HEK293T (cell line): ENCODE data around the gene FBXO7.
A peak's percentile ranks its signal among the peaks of the same experiment; 100 is the strongest.

Experiments used
- CTCF ChIA-PET: fragments of 350-600 bp; formaldehyde crosslinking; extraction: SDS; loops from one replicate; lab custom pipeline; 2021; ENCODE audit warnings: antibody characterized with exemption, inconsistent platforms; lab: Yijun Ruan, JAX
- POLR2A ChIA-PET: fragments of 350-600 bp; formaldehyde crosslinking; extraction: SDS; loops from one replicate; lab custom pipeline; 2020; ENCODE audit warnings: antibody characterized with exemption, inconsistent platforms; lab: Yijun Ruan, JAX
- DNase-seq: peaks from one replicate; pipeline ENCODE4 v3.0.0; 2012; ENCODE audit warnings: mixed read lengths; ENCODE audit errors: extremely low spot score
- ARNT ChIP-seq: fragments of 450-650 bp; IDR thresholded peaks from 2 replicates; pipeline ENCODE4 v1.6.1; 2017; ENCODE audit warnings: mild to moderate bottlenecking
- BHLHE40 ChIP-seq: fragments of 450-650 bp; IDR thresholded peaks from 2 replicates; pipeline ENCODE4 v1.6.1; 2016; ENCODE audit warnings: mild to moderate bottlenecking, moderate library complexity, borderline replicate concordance
- CTBP1 ChIP-seq: fragments of 450-650 bp; IDR thresholded peaks from 2 replicates; pipeline ENCODE4 v1.6.1; 2016; ENCODE audit warnings: borderline replicate concordance
- ELF4 ChIP-seq: fragments of 450-650 bp; IDR thresholded peaks from 2 replicates; pipeline ENCODE4 v1.6.1; 2017; ENCODE audit warnings: antibody characterized with exemption
- FOXA1 ChIP-seq: fragments of 450-650 bp; IDR thresholded peaks from 2 replicates; pipeline ENCODE4 v1.6.1; 2016; ENCODE audit warnings: mild to moderate bottlenecking
- FOXK2 ChIP-seq: fragments of 450-650 bp; IDR thresholded peaks from 2 replicates; pipeline ENCODE4 v1.6.1; 2016; ENCODE audit warnings: mild to moderate bottlenecking
- FOXM1 ChIP-seq: fragments of 450-650 bp; IDR thresholded peaks from 2 replicates; pipeline ENCODE4 v1.6.1; 2017; ENCODE audit warnings: mild to moderate bottlenecking, borderline replicate concordance
- HDGF ChIP-seq: fragments of 450-650 bp; IDR thresholded peaks from 2 replicates; pipeline ENCODE4 v1.6.1; 2017; ENCODE audit warnings: antibody characterized with exemption, borderline replicate concordance
- L3MBTL2 ChIP-seq: fragments of 450-650 bp; conservative IDR thresholded peaks from 2 replicates; pipeline ENCODE4 v1.6.1; 2016; ENCODE audit warnings: mild to moderate bottlenecking
- LEF1 ChIP-seq: fragments of 450-650 bp; IDR thresholded peaks from 2 replicates; pipeline ENCODE4 v1.6.1; 2017; ENCODE audit warnings: mild to moderate bottlenecking, borderline replicate concordance
- NFRKB ChIP-seq: fragments of 450-650 bp; IDR thresholded peaks from 2 replicates; pipeline ENCODE4 v1.6.1; 2016; ENCODE audit warnings: mild to moderate bottlenecking, moderate library complexity
- SP1 ChIP-seq: fragments of 450-650 bp; IDR thresholded peaks from 2 replicates; pipeline ENCODE4 v1.6.1; 2017
- SUZ12 ChIP-seq: fragments of 450-650 bp; IDR thresholded peaks from 2 replicates; pipeline ENCODE4 v1.6.1; 2016; ENCODE audit warnings: mild to moderate bottlenecking
- TARDBP ChIP-seq: fragments of 450-650 bp; IDR thresholded peaks from 2 replicates; pipeline ENCODE4 v1.6.1; 2016
- ZNF384 ChIP-seq: fragments of 450-650 bp; IDR thresholded peaks from 2 replicates; pipeline ENCODE4 v1.6.1; 2016
- TF ChIP-seq, protein P1 (sequence below): fragments of 450-650 bp; IDR thresholded peaks from 2 replicates; pipeline ENCODE4 v1.6.1; 2016

The FBXO7 gene

GRCh38 chr22:32474635-32475467 lies at the start of gene FBXO7:
Gene FBXO7, plus strand, starts transcription at chr22:32474811. Its CDS starts 192 bp downstream, at chr22:32475003.
- DNase-seq: peak; percentile 96
- ChIA-PET POLR2A (interaction anchor here (0.7 to 2.1 kb wide), 16 partner anchors 10 to 407 kb away, joined by 3 to 15 read pairs (median 4); partner anchors contain the start of genes BPIFC, RFPL2 and RTCB), CTCF (interaction anchor here (2.0 kb wide), 1 partner anchor 63 kb away, joined by 7 read pairs; the partner anchor contains the start of gene RTCB)
- TF ChIP-seq SUZ12 (no peak), L3MBTL2 (0 out of 2 replicates have a peak, but pooled peaks have one; percentile 22), NFRKB (no peak), HDGF (0 out of 2 replicates have a peak, but pooled peaks have one; percentile 31), CTBP1 (no peak), BHLHE40 (no peak), FOXK2 (no peak), FOXA1 (no peak), ELF4 (peak; percentile 82)

DNA sequence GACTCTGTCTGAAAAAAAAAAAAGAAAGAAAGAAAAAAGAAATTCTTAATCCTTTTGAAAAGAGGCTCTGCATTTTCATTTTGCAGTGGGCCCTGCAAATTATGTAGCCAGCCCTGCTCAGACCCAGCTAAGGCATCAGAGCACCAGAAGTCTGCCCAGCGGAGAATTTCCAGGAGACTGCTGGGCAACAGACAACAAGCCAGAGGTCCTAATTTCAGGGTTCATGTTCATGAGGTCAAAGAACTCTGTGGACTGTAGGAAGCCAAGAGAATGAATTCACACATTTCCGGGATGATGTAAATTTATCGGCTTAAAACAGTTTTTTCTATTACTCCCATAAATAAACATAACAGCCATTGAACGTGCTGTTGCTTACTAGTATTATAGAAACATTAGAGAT lies 47.7 kb upstream of the FBXO7 start:
- no peak for TF ChIP-seq LEF1
- no peak for TF ChIP-seq TARDBP
- no peak for TF ChIP-seq SUZ12
- no peak for TF ChIP-seq FOXK2
- TF ChIP-seq SP1: no peak
- TF ChIP-seq ZNF384: no peak
- no peak for TF ChIP-seq HDGF
- no peak for TF ChIP-seq ELF4
- TF ChIP-seq FOXA1: no peak
- TF ChIP-seq, protein P1, sequence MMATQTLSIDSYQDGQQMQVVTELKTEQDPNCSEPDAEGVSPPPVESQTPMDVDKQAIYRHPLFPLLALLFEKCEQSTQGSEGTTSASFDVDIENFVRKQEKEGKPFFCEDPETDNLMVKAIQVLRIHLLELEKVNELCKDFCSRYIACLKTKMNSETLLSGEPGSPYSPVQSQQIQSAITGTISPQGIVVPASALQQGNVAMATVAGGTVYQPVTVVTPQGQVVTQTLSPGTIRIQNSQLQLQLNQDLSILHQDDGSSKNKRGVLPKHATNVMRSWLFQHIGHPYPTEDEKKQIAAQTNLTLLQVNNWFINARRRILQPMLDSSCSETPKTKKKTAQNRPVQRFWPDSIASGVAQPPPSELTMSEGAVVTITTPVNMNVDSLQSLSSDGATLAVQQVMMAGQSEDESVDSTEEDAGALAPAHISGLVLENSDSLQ: no peak
- no peak for TF ChIP-seq L3MBTL2
- TF ChIP-seq NFRKB: no peak
- ChIA-PET POLR2A (no interaction called here), CTCF (no interaction called here)

DNA sequence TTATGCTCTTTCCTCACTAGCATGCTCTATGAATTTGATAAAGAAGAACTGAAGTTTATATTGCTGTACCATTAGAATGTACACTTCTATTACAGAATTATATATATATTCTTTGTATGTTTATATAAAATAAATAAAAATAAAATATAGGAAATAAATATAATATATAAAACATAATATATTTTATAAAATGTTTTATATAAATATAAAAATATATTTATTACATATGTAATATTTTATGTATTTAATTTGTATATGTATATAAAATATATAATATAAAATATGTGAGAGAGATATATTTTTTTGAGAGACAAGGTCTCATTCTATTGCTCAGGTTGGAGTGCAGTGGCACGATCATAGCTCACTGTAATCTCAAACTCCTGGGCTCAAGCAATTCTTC lies 44.3 kb upstream of the FBXO7 start:
- DNase-seq: no peak
- POLR2A ChIA-PET: interaction anchor here (1.3 kb wide), 1 partner anchor 18 kb away, joined by 4 read pairs; the partner anchor contains the start of gene RTCB
- CTCF ChIA-PET: interaction anchor here (0.6 kb wide), 1 partner anchor 9 kb away, joined by 3 read pairs; no protein-coding TSS in a partner anchor
- TF ChIP-seq BHLHE40 (no peak), CTBP1 (no peak), ZNF384 (no peak), SUZ12 (no peak), ELF4 (no peak), LEF1 (no peak), HDGF (no peak), NFRKB (no peak), TARDBP (no peak), L3MBTL2 (no peak), FOXA1 (no peak), FOXM1 (no peak), SP1 (no peak)
- TF ChIP-seq, protein P1: no peak

More for the DNA sequence above, 47.7 kb upstream of the FBXO7 start:
- no peak for DNase-seq

GRCh38 chr22:32444068-32444467 lies 30.5 kb upstream of the FBXO7 start:
- DNase-seq: peak; percentile 46
- ChIA-PET CTCF (interaction anchor here (0.5 to 1.0 kb wide), 2 partner anchors 33 to 53 kb away, joined by 3 to 4 read pairs; no protein-coding TSS in a partner anchor), POLR2A (no interaction called here)
- TF ChIP-seq ZNF384 (no peak), ARNT (no peak), BHLHE40 (no peak), FOXA1 (no peak), SUZ12 (no peak)
- TF ChIP-seq, protein P1: peak; percentile 67

GRCh38 chr22:32446321-32446720 lies 28.3 kb upstream of the FBXO7 start:
- POLR2A ChIA-PET: interaction anchor here (1.1 kb wide), 1 partner anchor 28 kb away, joined by 3 read pairs; the partner anchor contains the start of gene FBXO7
- CTCF ChIA-PET: no interaction called here
- no peak for TF ChIP-seq L3MBTL2
- no peak for TF ChIP-seq FOXA1
- TF ChIP-seq, protein P1: no peak
- no peak for TF ChIP-seq BHLHE40
- no peak for TF ChIP-seq LEF1
- TF ChIP-seq CTBP1: no peak
- no peak for DNase-seq
